Retinal pigment epithelial cell (primary cell): Measurements from ENCODE around the gene PPP1R1C.

Source experiments
- DNase-seq: peaks from one replicate; pipeline ENCODE4 v3.0.0-alpha.2; 2010; ENCODE audit warnings: low read depth
- H3K4me3 ChIP-seq: 2 replicates; pipeline ENCODE4 v1.5.1; 2011; ENCODE audit warnings: mild to moderate bottlenecking, low read length, control low read depth, moderate library complexity
- TF ChIP-seq, protein P1 (sequence below): conservative IDR thresholded peaks from 2 replicates; pipeline ENCODE4 v1.5.1; 2011; ENCODE audit warnings: low read depth, low read length, control low read depth, inconsistent platforms

PPP1R1C gene

DNA sequence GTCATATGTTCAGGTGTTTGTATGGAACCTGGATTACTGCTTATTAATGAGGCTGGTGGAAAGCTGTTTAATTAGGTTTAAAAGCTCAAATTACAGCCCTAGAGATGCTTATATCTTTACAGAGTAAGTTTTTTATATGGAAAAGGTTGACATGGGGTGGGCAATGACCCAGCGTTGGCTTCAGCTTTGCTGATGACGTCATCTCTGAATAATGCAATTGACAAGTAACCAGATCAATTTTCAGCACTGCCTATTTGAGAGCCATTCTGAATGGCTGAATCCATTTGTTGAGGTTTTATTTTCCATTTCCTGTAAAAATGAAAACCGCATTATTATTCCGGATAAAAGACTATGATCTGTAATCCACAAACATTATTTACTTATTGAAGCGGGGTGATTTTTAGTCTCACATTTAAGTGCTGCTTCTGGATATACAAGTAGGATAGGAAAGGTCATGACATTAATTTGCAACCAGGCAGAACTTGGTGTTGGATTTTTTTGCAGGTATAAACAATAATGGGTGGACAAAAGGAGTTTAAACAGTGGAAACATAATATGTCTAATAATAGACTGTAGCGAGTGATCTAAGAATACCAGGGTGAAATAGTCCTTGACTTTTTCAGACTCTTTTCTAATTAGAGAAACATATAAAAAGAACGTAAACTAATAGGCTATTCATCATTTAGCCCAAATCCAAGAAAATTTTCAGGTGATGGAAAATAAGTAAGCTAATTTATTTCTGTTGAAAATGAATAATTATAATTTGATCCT lies 2.7 kb downstream of the PPP1R1C start:
- DNase-seq: no peak
- TF ChIP-seq, protein P1, sequence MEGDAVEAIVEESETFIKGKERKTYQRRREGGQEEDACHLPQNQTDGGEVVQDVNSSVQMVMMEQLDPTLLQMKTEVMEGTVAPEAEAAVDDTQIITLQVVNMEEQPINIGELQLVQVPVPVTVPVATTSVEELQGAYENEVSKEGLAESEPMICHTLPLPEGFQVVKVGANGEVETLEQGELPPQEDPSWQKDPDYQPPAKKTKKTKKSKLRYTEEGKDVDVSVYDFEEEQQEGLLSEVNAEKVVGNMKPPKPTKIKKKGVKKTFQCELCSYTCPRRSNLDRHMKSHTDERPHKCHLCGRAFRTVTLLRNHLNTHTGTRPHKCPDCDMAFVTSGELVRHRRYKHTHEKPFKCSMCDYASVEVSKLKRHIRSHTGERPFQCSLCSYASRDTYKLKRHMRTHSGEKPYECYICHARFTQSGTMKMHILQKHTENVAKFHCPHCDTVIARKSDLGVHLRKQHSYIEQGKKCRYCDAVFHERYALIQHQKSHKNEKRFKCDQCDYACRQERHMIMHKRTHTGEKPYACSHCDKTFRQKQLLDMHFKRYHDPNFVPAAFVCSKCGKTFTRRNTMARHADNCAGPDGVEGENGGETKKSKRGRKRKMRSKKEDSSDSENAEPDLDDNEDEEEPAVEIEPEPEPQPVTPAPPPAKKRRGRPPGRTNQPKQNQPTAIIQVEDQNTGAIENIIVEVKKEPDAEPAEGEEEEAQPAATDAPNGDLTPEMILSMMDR: no peak
- no peak overlapping the region for H3K4me3 ChIP-seq

GRCh38 chr2:181989099-181989498 lies 3.4 kb downstream of the PPP1R1C start:
- TF ChIP-seq, protein P1: no peak
- no peak overlapping the region for H3K4me3 ChIP-seq
- DNase-seq: no peak

GRCh38 chr2:181991171-181991885 lies 5.7 kb downstream of the PPP1R1C start:
- no peak overlapping the region for H3K4me3 ChIP-seq
- TF ChIP-seq, protein P1: no peak
- DNase-seq: no peak

DNA sequence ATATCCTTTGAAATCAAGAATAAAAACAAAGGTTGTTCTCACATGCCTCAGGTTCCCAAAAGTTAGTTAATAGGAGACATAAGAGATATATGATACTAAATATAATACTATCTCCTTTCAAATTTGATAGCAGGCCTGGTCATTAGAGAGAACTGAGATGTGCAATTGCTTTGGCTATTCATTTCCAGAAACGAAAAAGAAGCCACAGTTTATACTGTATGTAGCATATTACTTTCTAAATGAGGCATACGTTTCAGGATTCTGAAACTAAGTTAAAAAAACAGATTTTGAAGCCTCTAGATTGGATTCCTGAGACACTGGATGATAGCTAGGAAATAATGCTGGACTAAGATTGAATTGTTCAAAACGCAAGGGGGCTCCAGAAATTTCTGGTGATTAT lies 7.1 kb downstream of the PPP1R1C start:
- TF ChIP-seq, protein P1: no peak
- no peak overlapping the region for H3K4me3 ChIP-seq
- DNase-seq: no peak

- no peak overlapping the region for H3K4me3 ChIP-seq
- DNase-seq: no peak
- TF ChIP-seq, protein P1: no peak
Observed at GRCh38 chr2:181995289-181995688, 9.6 kb downstream of the PPP1R1C start.

GRCh38 chr2:181998041-181998835 lies 12.6 kb downstream of the PPP1R1C start:
- TF ChIP-seq, protein P1: no peak
- no peak overlapping the region for H3K4me3 ChIP-seq
- DNase-seq: no peak
